WTC11 (cell line): ENCODE measurements around the gene ZNF414.

Experiments
- CTCF ChIP-seq: fragments of 200-600 bp; IDR thresholded peaks from 2 replicates; pipeline ENCODE4 v1.8.0; 2022; ENCODE audit warnings: antibody characterized with exemption
- E2F4 ChIP-seq: sonication (generic); formaldehyde crosslinking; IDR thresholded peaks from 2 replicates; pipeline ENCODE4 v1.8.1; 2022; ENCODE audit warnings: low read depth, mild to moderate bottlenecking, moderate library complexity, missing genetic modification reagents, borderline replicate concordance
- FOXP1 ChIP-seq: sonication (generic); formaldehyde crosslinking; IDR thresholded peaks from 2 replicates; pipeline ENCODE4 v1.8.0; 2022; ENCODE audit warnings: missing genetic modification reagents, mild to moderate bottlenecking, moderate library complexity, borderline replicate concordance
- FOXP4 ChIP-seq: sonication (generic); formaldehyde crosslinking; IDR thresholded peaks from 2 replicates; pipeline ENCODE4 v1.8.0; 2022; ENCODE audit warnings: mild to moderate bottlenecking, missing genetic modification reagents
- JUN ChIP-seq: sonication (generic); formaldehyde crosslinking; IDR thresholded peaks from 2 replicates; pipeline ENCODE4 v1.8.0; 2023; ENCODE audit warnings: mild to moderate bottlenecking, missing genetic modification reagents
- KAT7 ChIP-seq: sonication (generic); formaldehyde crosslinking; IDR thresholded peaks from 2 replicates; pipeline ENCODE4 v1.8.1; 2023; ENCODE audit warnings: missing genetic modification reagents, mild to moderate bottlenecking, borderline replicate concordance
- USF2 ChIP-seq: sonication (generic); formaldehyde crosslinking; IDR thresholded peaks from 2 replicates; pipeline ENCODE4 v1.8.1; 2023; ENCODE audit warnings: mild to moderate bottlenecking, missing genetic modification reagents, moderate library complexity
- ZBTB21 ChIP-seq: sonication (generic); formaldehyde crosslinking; IDR thresholded peaks from 2 replicates; pipeline ENCODE4 v1.8.1; 2023; ENCODE audit warnings: mild to moderate bottlenecking, missing genetic modification reagents, borderline replicate concordance
- ZNF416 ChIP-seq: fragments of 250-450 bp; sonication (Bioruptor Pico); IDR thresholded peaks from 2 replicates; pipeline ENCODE4 v1.9.0; 2021; ENCODE audit warnings: mild to moderate bottlenecking, inconsistent platforms
- TF ChIP-seq, protein P1 (sequence below): sonication (generic); formaldehyde crosslinking; IDR thresholded peaks from 2 replicates; pipeline ENCODE4 v1.8.0; 2022; ENCODE audit warnings: mild to moderate bottlenecking, missing genetic modification reagents
- TF ChIP-seq, protein P2 (sequence below): sonication (generic); formaldehyde crosslinking; IDR thresholded peaks from 2 replicates; pipeline ENCODE4 v1.8.1; 2022; ENCODE audit warnings: mild to moderate bottlenecking, missing genetic modification reagents, moderate library complexity, borderline replicate concordance

- TF ChIP-seq ZBTB21 = no peak
- TF ChIP-seq CTCF = no peak
- TF ChIP-seq, protein P1, sequence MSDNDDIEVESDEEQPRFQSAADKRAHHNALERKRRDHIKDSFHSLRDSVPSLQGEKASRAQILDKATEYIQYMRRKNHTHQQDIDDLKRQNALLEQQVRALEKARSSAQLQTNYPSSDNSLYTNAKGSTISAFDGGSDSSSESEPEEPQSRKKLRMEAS (CRISPR knock-in tag) = no peak
- TF ChIP-seq USF2 (CRISPR knock-in tag) = no peak
- no peak for TF ChIP-seq ZNF416 (CRISPR knock-in tag)
- TF ChIP-seq FOXP1 (CRISPR knock-in tag) = no peak
- TF ChIP-seq, protein P2, sequence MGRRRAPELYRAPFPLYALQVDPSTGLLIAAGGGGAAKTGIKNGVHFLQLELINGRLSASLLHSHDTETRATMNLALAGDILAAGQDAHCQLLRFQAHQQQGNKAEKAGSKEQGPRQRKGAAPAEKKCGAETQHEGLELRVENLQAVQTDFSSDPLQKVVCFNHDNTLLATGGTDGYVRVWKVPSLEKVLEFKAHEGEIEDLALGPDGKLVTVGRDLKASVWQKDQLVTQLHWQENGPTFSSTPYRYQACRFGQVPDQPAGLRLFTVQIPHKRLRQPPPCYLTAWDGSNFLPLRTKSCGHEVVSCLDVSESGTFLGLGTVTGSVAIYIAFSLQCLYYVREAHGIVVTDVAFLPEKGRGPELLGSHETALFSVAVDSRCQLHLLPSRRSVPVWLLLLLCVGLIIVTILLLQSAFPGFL (CRISPR knock-in tag) = no peak
- no peak for TF ChIP-seq KAT7 (CRISPR knock-in tag)
- no peak for TF ChIP-seq FOXP4 (CRISPR knock-in tag)
- no peak for TF ChIP-seq JUN (CRISPR knock-in tag)
- TF ChIP-seq E2F4 (CRISPR knock-in tag) = no peak
These were observed 52.6 kb downstream of the ZNF414 start for GRCh38 chr19:8461376-8461775.
